ENCODE results near the gene NISCH. TPM values are rescaled to one million over a fixed set of nuclear protein-coding genes. Genes with fewer than 3 reads are reported as not detected.

Gene NISCH
- total RNA-seq, 1 experiment from 2014 or later, result 51.1 TPM

GRCh38 chr3:52431459-52432223, 23.8 kb upstream of the NISCH start:
- Histone ChIP-seq H3K36me3 (replicated peaks; ENCODE audit: control insufficient read depth, insufficient read depth, low read length) (no peaks in the 10 kb centered on the region), H3K4me3 (ENCODE audit: insufficient read depth, low read depth, low read length) (no peak overlapping the region), H3K27me3 (ENCODE audit: control insufficient read depth, insufficient read depth, low read length) (no peaks in the 10 kb centered on the region)
- DNase-seq, result peak; percentile 16

GRCh38 chr3:52432225-52432624, 23.2 kb upstream of the NISCH start:
- Histone ChIP-seq H3K4me3 (ENCODE audit: insufficient read depth, low read depth, low read length) (no peak overlapping the region), H3K36me3 (replicated peaks; ENCODE audit: control insufficient read depth, insufficient read depth, low read length) (no peaks in the 10 kb centered on the region), H3K27me3 (ENCODE audit: control insufficient read depth, insufficient read depth, low read length) (no peaks in the 10 kb centered on the region)
- DNase-seq, result peak; percentile 14

DNA sequence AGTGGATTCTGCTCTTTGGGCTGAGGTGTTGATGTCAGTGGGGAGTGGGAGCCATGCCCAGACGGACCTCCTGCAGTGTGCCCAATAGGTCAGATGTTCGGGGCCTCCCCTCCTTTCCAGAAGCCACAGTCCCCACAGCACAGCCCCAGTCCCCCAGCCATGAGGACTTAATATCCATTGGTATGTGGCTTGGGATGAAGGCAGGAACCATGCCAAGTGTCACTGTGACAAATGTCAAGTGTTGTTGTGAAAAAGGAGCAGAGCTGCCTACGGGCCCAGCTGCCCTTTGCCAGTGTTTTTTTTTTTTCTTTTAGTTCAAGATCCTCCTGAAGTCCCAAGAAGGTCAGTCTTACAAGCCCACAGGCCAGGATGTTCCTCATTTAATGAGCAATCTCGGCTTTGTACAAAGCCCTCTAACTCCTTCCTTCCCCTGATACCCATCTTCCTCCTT, 22.7 kb upstream of the NISCH start:
- H3K4me3 ChIP-seq (ENCODE audit: insufficient read depth, low read depth, low read length), result no peak overlapping the region
- DNase-seq, result peak; percentile 35

DNA sequence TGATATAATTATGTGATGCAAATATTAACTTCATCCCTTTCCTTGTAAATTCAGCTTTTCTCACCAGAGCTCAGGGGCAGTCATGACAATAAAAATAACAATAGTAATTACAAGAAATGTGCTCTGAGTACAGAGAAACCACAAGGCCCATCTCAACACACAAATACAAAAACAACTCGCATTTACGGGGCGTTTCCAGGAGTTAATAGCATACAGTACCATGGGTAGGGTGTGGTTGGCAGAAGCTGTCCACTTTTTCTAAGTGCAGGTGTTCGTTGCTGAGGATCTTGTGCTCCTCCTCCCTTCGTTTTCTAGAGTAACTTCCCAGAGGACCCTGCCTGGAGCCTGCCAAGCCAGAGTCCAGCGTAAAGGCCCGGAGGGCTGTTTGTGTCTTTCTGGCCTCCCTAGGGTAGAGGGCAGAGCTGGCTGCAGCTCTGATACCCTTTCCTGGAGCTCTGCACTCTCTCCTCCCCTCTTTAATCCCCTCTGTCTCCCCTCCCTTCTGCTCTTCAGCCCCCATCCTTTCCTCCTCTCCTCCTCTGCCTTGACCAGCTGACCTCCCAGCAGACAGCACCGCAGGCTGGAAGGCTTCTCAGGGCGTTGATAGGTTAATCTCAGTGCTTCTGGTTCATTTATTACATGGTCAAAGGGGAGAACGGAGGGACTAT, 21.9 kb upstream of the NISCH start:
- peak; percentile 55 for DNase-seq
- Histone ChIP-seq H3K4me3 (ENCODE audit: insufficient read depth, low read depth, low read length) (no peak overlapping the region), H3K27me3 (ENCODE audit: control insufficient read depth, insufficient read depth, low read length) (no peaks in the 10 kb centered on the region), H3K36me3 (replicated peaks; ENCODE audit: control insufficient read depth, insufficient read depth, low read length) (no peaks in the 10 kb centered on the region)

More for the DNA sequence above, 22.7 kb upstream of the NISCH start:
- no peaks in the 10 kb centered on the region for H3K36me3 ChIP-seq (replicated peaks; ENCODE audit: control insufficient read depth, insufficient read depth, low read length)
- H3K27me3 ChIP-seq (ENCODE audit: control insufficient read depth, insufficient read depth, low read length), result no peaks in the 10 kb centered on the region

DNA sequence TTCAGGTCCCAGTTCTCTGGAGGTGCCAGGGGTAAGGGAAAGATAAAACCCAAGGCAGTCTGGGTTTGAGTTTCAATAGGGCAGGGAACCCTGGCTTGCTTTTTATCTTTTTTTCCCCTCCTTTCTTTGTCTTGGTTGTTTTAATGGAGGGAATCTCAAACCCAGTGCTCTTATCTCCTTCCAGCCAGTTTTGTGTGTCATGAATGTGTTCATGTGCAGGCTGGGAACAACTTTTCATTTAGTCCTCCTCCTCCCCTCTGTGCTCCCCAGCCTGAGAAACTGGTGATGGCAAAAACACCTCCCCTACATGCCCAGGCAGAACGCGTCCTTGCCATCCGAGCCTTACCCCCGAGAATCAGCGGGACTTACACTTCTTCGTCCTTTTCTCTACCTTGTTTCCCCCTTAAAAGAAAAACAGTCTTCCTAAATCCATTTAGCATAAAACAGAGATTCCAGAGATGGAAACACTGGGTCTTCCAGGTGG, 21.4 kb upstream of the NISCH start:
- Histone ChIP-seq H3K27me3 (ENCODE audit: control insufficient read depth, insufficient read depth, low read length) (no peaks in the 10 kb centered on the region), H3K36me3 (replicated peaks; ENCODE audit: control insufficient read depth, insufficient read depth, low read length) (no peaks in the 10 kb centered on the region), H3K4me3 (ENCODE audit: insufficient read depth, low read depth, low read length) (no peak overlapping the region)
- peak; percentile 31 for DNase-seq

- Histone ChIP-seq H3K36me3 (replicated peaks; ENCODE audit: control insufficient read depth, insufficient read depth, low read length) (no peaks in the 10 kb centered on the region), H3K27me3 (ENCODE audit: control insufficient read depth, insufficient read depth, low read length) (no peaks in the 10 kb centered on the region), H3K4me3 (ENCODE audit: insufficient read depth, low read depth, low read length) (no peak overlapping the region)
- peak; percentile 41 for DNase-seq
These were observed 20.8 kb upstream of the NISCH start for GRCh38 chr3:52434491-52435115.

DNA sequence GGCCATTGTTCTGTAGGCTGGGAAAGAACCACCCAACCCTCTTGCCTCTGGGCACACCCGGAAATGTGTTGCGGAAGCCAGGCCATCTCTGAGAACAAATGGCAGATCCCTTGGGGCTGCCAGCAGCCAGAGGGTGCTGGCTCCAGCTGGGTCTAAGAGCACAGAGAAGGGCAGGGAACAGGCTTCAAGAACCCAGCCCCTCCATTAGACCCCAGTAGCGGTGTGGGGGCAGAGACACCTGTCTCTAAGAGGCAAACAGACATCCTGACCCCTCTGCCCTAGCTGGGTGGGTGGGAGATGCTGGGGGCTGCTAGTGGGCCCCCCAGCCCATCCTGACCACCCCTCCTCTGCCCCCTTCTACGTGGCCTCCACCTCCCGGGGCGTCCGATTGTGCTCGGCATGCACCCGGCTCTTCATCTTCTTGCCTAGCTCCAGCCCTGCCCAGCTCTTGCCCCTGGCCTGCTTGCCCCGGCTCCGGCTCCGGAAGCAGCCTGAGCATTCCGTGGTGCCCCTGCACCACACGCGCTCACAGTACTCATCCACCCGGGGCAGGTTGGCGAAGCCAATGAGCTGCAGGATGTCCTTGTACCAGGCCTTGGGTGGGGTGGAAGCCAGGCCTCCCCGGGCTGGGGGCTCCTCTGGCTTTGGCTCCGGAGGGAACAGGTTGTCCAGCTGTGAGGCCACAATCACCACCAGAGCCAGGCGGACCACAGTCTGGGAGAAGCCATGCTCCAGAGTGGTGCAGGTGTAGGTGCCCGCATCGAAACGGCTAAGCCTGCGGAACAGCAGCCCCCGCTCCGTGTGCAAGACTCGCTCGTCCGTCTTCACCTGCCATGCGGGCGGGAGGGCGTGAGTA, 19.9 kb upstream of the NISCH start:
- Histone ChIP-seq H3K4me3 (ENCODE audit: insufficient read depth, low read depth, low read length) (no peak overlapping the region), H3K27me3 (ENCODE audit: control insufficient read depth, insufficient read depth, low read length) (no peaks in the 10 kb centered on the region), H3K36me3 (replicated peaks; ENCODE audit: control insufficient read depth, insufficient read depth, low read length) (no peaks in the 10 kb centered on the region)
- peak; percentile 56 for DNase-seq

DNA sequence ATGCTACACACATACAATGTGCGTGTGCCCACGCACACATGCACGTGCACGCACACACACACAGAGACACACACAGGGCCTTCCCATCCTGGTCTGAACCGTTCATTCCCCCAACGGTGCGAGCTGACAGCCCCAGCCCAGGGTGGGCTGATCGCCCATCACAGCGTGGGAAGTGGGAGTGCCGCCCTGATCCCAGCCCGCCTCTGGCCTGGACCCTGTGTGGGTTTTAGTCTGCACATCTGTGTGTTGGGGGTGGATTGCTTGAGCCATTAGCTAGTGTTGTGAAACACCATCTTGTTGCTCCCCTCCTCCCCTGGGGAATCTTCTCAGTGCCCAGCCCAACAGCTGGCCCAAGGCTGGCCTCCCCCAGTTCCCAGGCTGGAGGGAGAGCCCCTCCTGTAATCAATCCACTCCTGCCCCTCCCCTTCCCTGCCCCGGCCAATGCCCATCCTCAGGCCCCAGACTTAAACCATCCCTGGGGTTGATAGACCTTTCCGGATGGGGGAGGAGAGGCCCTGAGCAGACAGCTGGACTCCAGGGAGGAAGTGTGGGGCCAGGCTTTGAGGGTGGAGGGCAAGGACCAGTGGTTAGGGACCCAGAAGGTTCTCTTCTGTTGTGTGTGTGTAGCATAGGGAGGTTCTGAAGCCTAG, 18.8 kb upstream of the NISCH start:
- no peaks in the 10 kb centered on the region for H3K27me3 ChIP-seq (ENCODE audit: control insufficient read depth, insufficient read depth, low read length)
- H3K36me3 ChIP-seq (replicated peaks; ENCODE audit: control insufficient read depth, insufficient read depth, low read length), result no peaks in the 10 kb centered on the region
- peak; percentile 70 for DNase-seq
- no peak overlapping the region for H3K4me3 ChIP-seq (ENCODE audit: insufficient read depth, low read depth, low read length)

GRCh38 chr3:52437326-52438103, 17.9 kb upstream of the NISCH start:
- no peak overlapping the region for H3K4me3 ChIP-seq (ENCODE audit: insufficient read depth, low read depth, low read length)
- no peaks in the 10 kb centered on the region for H3K27me3 ChIP-seq (ENCODE audit: control insufficient read depth, insufficient read depth, low read length)
- H3K36me3 ChIP-seq (replicated peaks; ENCODE audit: control insufficient read depth, insufficient read depth, low read length), result no peaks in the 10 kb centered on the region
- peak; percentile 51 for DNase-seq

DNA sequence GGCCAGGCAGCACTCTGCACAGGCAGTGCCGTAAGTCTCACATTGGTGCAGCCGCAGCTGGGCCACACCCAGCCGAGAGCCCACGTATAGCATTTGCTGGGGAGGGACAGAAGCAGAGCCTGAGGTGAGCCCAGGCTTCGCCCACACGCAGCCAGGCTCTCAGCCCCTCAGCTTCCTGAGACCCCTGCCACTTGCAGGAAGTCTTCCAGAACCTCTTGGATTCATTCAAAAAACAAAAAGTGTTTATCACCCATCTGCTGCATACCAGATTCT, 17.4 kb upstream of the NISCH start:
- Histone ChIP-seq H3K4me3 (ENCODE audit: insufficient read depth, low read depth, low read length) (no peak overlapping the region), H3K36me3 (replicated peaks; ENCODE audit: control insufficient read depth, insufficient read depth, low read length) (no peaks in the 10 kb centered on the region), H3K27me3 (ENCODE audit: control insufficient read depth, insufficient read depth, low read length) (no peaks in the 10 kb centered on the region)
- DNase-seq, result no peak

- Histone ChIP-seq H3K36me3 (replicated peaks; ENCODE audit: control insufficient read depth, insufficient read depth, low read length) (no peaks in the 10 kb centered on the region), H3K4me3 (ENCODE audit: insufficient read depth, low read depth, low read length) (no peak overlapping the region), H3K27me3 (ENCODE audit: control insufficient read depth, insufficient read depth, low read length) (no peaks in the 10 kb centered on the region)
- peak; percentile 31 for DNase-seq
These were observed 16.6 kb upstream of the NISCH start for GRCh38 chr3:52438579-52439425.

- H3K36me3 ChIP-seq (replicated peaks; ENCODE audit: control insufficient read depth, insufficient read depth, low read length), result no peaks in the 10 kb centered on the region
- no peaks in the 10 kb centered on the region for H3K27me3 ChIP-seq (ENCODE audit: control insufficient read depth, insufficient read depth, low read length)
- peak; percentile 35 for DNase-seq
- no peak overlapping the region for H3K4me3 ChIP-seq (ENCODE audit: insufficient read depth, low read depth, low read length)
These were observed 15.8 kb upstream of the NISCH start for GRCh38 chr3:52439426-52440248.
